IMR-90 (cell line): ENCODE data around the gene SPCS1. TPM values are rescaled to one million over a fixed set of nuclear protein-coding genes. Genes with fewer than 3 reads are reported as not detected.

Source experiments
- ATAC-seq: fragments of 200-7000 bp; cut with Tn5 transposase; 2 replicates; pipeline ENCODE4 v1.9.1; 2020; ENCODE audit warnings: low read depth, mild to moderate bottlenecking, moderate library complexity
- BruUV-seq: library from RNA; stranded (reverse); fragments of 400-500 nt; replicated peaks from 2 replicates; lab custom pipeline; 2021; lab: Mats Ljungman, UMichigan
- CTCF ChIA-PET: fragments of 300-600 bp; formaldehyde crosslinking; extraction: SDS; loops from one replicate; lab custom pipeline; 2021; ENCODE audit warnings: antibody characterized with exemption; lab: Yijun Ruan, JAX
- POLR2A ChIA-PET: fragments of 300-600 bp; sonication (Branson Sonifier 250); formaldehyde crosslinking; loops from one replicate; lab custom pipeline; 2022; ENCODE audit warnings: antibody characterized with exemption; ENCODE audit not compliant: unreplicated experiment; lab: Charles Lee
- DNase-seq: peaks from one replicate; pipeline ENCODE4 v3.0.0; 2013
- H2AFZ ChIP-seq: replicated peaks from 2 replicates; pipeline ENCODE3; 2013; ENCODE audit warnings: low read length, mild to moderate bottlenecking; ENCODE audit not compliant: poor library complexity
- H2AK5ac ChIP-seq: 2 replicates; pipeline ENCODE4 v1.6.1; 2013; ENCODE audit warnings: low read depth, low read length, inconsistent platforms
- H2AK9ac ChIP-seq: replicated peaks from 2 replicates; pipeline ENCODE3; 2013; ENCODE audit warnings: mild to moderate bottlenecking, low read depth, low read length, moderate library complexity; ENCODE audit not compliant: poor library complexity
- H2BK120ac ChIP-seq: 2 replicates; pipeline ENCODE4 v1.6.1; 2013; ENCODE audit warnings: low read depth, low read length, inconsistent platforms
- H2BK15ac ChIP-seq: 3 replicates; pipeline ENCODE4 v1.6.1; 2013; ENCODE audit warnings: low read depth, low read length, inconsistent platforms
- H2BK20ac ChIP-seq: 2 replicates; pipeline ENCODE4 v1.6.1; 2013; ENCODE audit warnings: low read depth, mild to moderate bottlenecking, inconsistent platforms, low read length, moderate library complexity
- H2BK5ac ChIP-seq: 2 replicates; pipeline ENCODE4 v1.6.1; 2013; ENCODE audit warnings: mild to moderate bottlenecking, low read depth, low read length, inconsistent platforms; ENCODE audit not compliant: poor library complexity, severe bottlenecking
- H3K14ac ChIP-seq: replicated peaks from 2 replicates; pipeline ENCODE4 v1.6.1; 2013; ENCODE audit warnings: low read depth, low read length, inconsistent platforms
- H3K18ac ChIP-seq: 2 replicates; pipeline ENCODE4 v1.6.1; 2013; ENCODE audit warnings: low read depth, low read length, control low read depth
- H3K23ac ChIP-seq: 2 replicates; pipeline ENCODE4 v1.6.1; 2013; ENCODE audit warnings: low read depth, low read length, inconsistent platforms
- H3K27ac ChIP-seq: 2 replicates; pipeline ENCODE4 v1.5.1; 2013; ENCODE audit warnings: mild to moderate bottlenecking, control low read depth, low read length; ENCODE audit not compliant: insufficient read depth
- H3K27me3 ChIP-seq: 2 replicates; pipeline ENCODE4 v1.6.1; 2013; ENCODE audit warnings: low read length; ENCODE audit not compliant: control insufficient read depth, insufficient read depth
- H3K36me3 ChIP-seq: 2 replicates; pipeline ENCODE4 v1.6.1; 2013; ENCODE audit warnings: low read length, mixed read lengths; ENCODE audit not compliant: control insufficient read depth, insufficient read depth
- H3K4ac ChIP-seq: 2 replicates; pipeline ENCODE4 v1.6.1; 2013; ENCODE audit warnings: low read depth, low read length, inconsistent platforms
- H3K4me1 ChIP-seq: 2 replicates; pipeline ENCODE4 v1.6.1; 2013; ENCODE audit warnings: low read length, mixed read lengths; ENCODE audit not compliant: control insufficient read depth, insufficient read depth
- H3K4me2 ChIP-seq: 2 replicates; pipeline ENCODE4 v1.6.1; 2013; ENCODE audit warnings: low read depth, mild to moderate bottlenecking, control low read depth, low read length, moderate library complexity
- H3K4me3 ChIP-seq: 2 replicates; pipeline ENCODE4 v1.5.1; 2013; ENCODE audit warnings: low read depth, mild to moderate bottlenecking, control low read depth, low read length, moderate library complexity; ENCODE audit not compliant: insufficient read depth
- H3K56ac ChIP-seq: 2 replicates; pipeline ENCODE4 v1.6.1; 2013; ENCODE audit warnings: low read length, inconsistent platforms; ENCODE audit not compliant: insufficient read depth; ENCODE audit errors: extremely low read depth
- H3K79me1 ChIP-seq, 2 experiments: 2 replicates each; pipeline ENCODE4 v1.6.1; 2013; ENCODE audit warnings: low read length in 2 of 2, inconsistent platforms in 1 of 2, low read depth in 1 of 2
- H3K9ac ChIP-seq: 2 replicates; pipeline ENCODE4 v1.6.1; 2013; ENCODE audit warnings: low read depth, low read length, control low read depth
- H3K9me1 ChIP-seq: 2 replicates; pipeline ENCODE4 v1.6.1; 2013; ENCODE audit warnings: low read length, inconsistent platforms; ENCODE audit not compliant: insufficient read depth
- H3K9me3 ChIP-seq: 2 replicates; pipeline ENCODE4 v1.6.1; 2013; ENCODE audit warnings: low read length; ENCODE audit not compliant: control insufficient read depth, insufficient read depth
- H4K20me1 ChIP-seq: 2 replicates; pipeline ENCODE4 v1.6.1; 2013; ENCODE audit warnings: low read length, inconsistent platforms; ENCODE audit not compliant: insufficient read depth
- H4K5ac ChIP-seq: 2 replicates; pipeline ENCODE4 v1.6.1; 2013; ENCODE audit warnings: mild to moderate bottlenecking, low read depth, low read length, control low read depth
- H4K8ac ChIP-seq, 2 experiments: 2 replicates each; pipeline ENCODE4 v1.6.1; 2013; ENCODE audit warnings: low read depth in 2 of 2, low read length in 2 of 2, control low read depth in 1 of 2, inconsistent platforms in 1 of 2
- H4K91ac ChIP-seq: 2 replicates; pipeline ENCODE4 v1.6.1; 2013; ENCODE audit warnings: low read depth, low read length, inconsistent platforms; ENCODE audit not compliant: insufficient read depth
- MAFK ChIP-seq: IDR thresholded peaks from 2 replicates; pipeline ENCODE4 v1.6.1; 2012; ENCODE audit warnings: low read depth, low read length, improper control_type of control experiment
- USF2 ChIP-seq: fragments of 150-350 bp; IDR thresholded peaks from 2 replicates; pipeline ENCODE4 v1.6.1; 2017; ENCODE audit warnings: mild to moderate bottlenecking, antibody characterized with exemption, low read length, low read depth
- WGBS, 2 experiments: methylation state at CpG; one replicate each; pipeline versions ENCODE4 v1.1.5 to v1.1.7; 2013; ENCODE audit warnings: missing lambda C conversion rate in 2 of 2; ENCODE audit not compliant: insufficient read length in 1 of 2; ENCODE audit errors: extremely low coverage in 2 of 2; 5-methylcytosine and 5-hydroxymethylcytosine counted together
- dilution Hi-C: fragments of 300-500 bp; cut with HindIII; formaldehyde crosslinking; loops from one replicate; pipeline ENCODE4 v1.14.3; 2018; ENCODE audit warnings: low sequenced_read_pairs; ENCODE audit not compliant: unreplicated experiment
- in situ Hi-C: fragments of 300-500 bp; cut with MboI; formaldehyde crosslinking; loops from 3 replicates; pipeline ENCODE4 v1.14.3; 2019; ENCODE audit warnings: low sequenced_read_pairs, inconsistent platforms, mixed read lengths
- intact Hi-C: fragments of 100-400 bp; cut with micrococcal nuclease; formaldehyde crosslinking; loops from 2 replicates; pipeline ENCODE4 v1.10.0; 2022
- polyA plus RNA-seq, 3 experiments: library from polyadenylated mRNA; depleted of rRNA; stranded (reverse); fragments of >200 nt; gene quantifications; 2 replicates each; pipeline ENCODE4 v1.2.3, GENCODE V29; 2012; ENCODE audit warnings: low replicate concordance in 1 of 3
- total RNA-seq: library from RNA; depleted of rRNA; stranded (reverse); fragments of >200 nt; gene quantifications from 2 replicates; pipeline ENCODE4 v1.2.3, GENCODE V29; 2012

Gene SPCS1
- total and polyA plus RNA-seq, 2 of the 4 experiments (the other 2 are of a cell fraction) = 50.5 to 124 TPM

- no TSS peak for BruUV-seq
- CTCF ChIA-PET = no interaction called here
- DNase-seq (peak; percentile 29), ATAC-seq (no peak)
- dilution Hi-C loops = no loop called here
- Histone ChIP-seq H2AK5ac (no peak overlapping the region), H3K4me1 (peaks cover 7% of the 10 kb centered on the region), H3K4me3 (no peak overlapping the region), H2AFZ (no peak overlapping the region), H3K23ac (no peak overlapping the region), H2BK15ac (no peak overlapping the region), H3K4me2 (no peak overlapping the region), H3K9me1 (no peaks in the 10 kb centered on the region), H4K91ac (no peak overlapping the region), H3K14ac (no peak overlapping the region), H3K9me3 (no peaks in the 10 kb centered on the region), H2BK20ac (no peak overlapping the region), H3K9ac (no peak overlapping the region), H3K4ac (no peak overlapping the region), H3K27me3 (no peaks in the 10 kb centered on the region), H4K20me1 (no peaks in the 10 kb centered on the region), H3K18ac (no peak overlapping the region), H2BK120ac (no peak overlapping the region), H3K56ac (no peak overlapping the region), H3K79me1 (peaks cover 0 to 3% of the 10 kb centered on the region in 2 experiments; a peak in 1 of 4 replicates), H3K27ac (no peak overlapping the region), H2BK5ac (no peak overlapping the region), H2AK9ac (no peak overlapping the region), H4K5ac (no peak overlapping the region), H3K36me3 (peaks cover 11% of the 10 kb centered on the region), H4K8ac (no peak overlapping the region)
- in situ Hi-C loops = no loop called here
- intact Hi-C loops = no loop called here
- TF ChIP-seq USF2 (no peak), MAFK (peak; percentile 75)
- no CpG with 5 or more reads among the region's 4 CpGs for whole genome bisulfite sequencing, 2 experiments
- POLR2A ChIA-PET = no interaction called here
Observed at GRCh38 chr3:52754373-52754772, 48.5 kb downstream of the SPCS1 start.
